Endodermal cell (in vitro differentiated cells): ENCODE measurements around the gene TMIE. TPM values are rescaled to one million over a fixed set of nuclear protein-coding genes. Genes with fewer than 3 reads are reported as not detected.
A peak's percentile ranks its signal among the peaks of the same experiment; 100 is the strongest.

Experiments used
- DNase-seq: peaks from one replicate; pipeline ENCODE4 v3.0.0-alpha.2; 2017
- H3K27ac ChIP-seq: 2 replicates; pipeline ENCODE4 v1.5.1; 2013; ENCODE audit warnings: mild to moderate bottlenecking, low read depth, low read length, moderate library complexity
- H3K27me3 ChIP-seq: 2 replicates; pipeline ENCODE4 v1.6.1; 2013; ENCODE audit warnings: mild to moderate bottlenecking, low read length, moderate library complexity; ENCODE audit not compliant: insufficient read depth, control insufficient read depth, poor library complexity, severe bottlenecking
- H3K36me3 ChIP-seq: 2 replicates; pipeline ENCODE4 v1.7.0; 2013; ENCODE audit warnings: mild to moderate bottlenecking, low read length, moderate library complexity; ENCODE audit not compliant: control insufficient read depth, insufficient read depth
- H3K4me1 ChIP-seq: one replicate; pipeline ENCODE4 v1.7.0; 2013; ENCODE audit warnings: low read length; ENCODE audit not compliant: control insufficient read depth, insufficient read depth
- H3K4me3 ChIP-seq: 2 replicates; pipeline ENCODE4 v1.5.1; 2013; ENCODE audit warnings: mild to moderate bottlenecking, low read length, moderate library complexity
- H3K9ac ChIP-seq: 2 replicates; pipeline ENCODE4 v1.6.1; 2013; ENCODE audit warnings: mild to moderate bottlenecking, low read length, moderate library complexity; ENCODE audit not compliant: poor library complexity, severe bottlenecking; ENCODE audit errors: extremely low read depth
- H3K9me3 ChIP-seq: 2 replicates; pipeline ENCODE4 v1.6.1; 2013; ENCODE audit warnings: mild to moderate bottlenecking, low read length, moderate library complexity; ENCODE audit not compliant: control insufficient read depth
- H3K27ac Mint-ChIP-seq: 2 replicates; pipeline ENCODE4 v1.8.0; 2020; ENCODE audit warnings: mixed read lengths
- H3K27me3 Mint-ChIP-seq: 2 replicates; pipeline ENCODE4 v1.8.0; 2021; ENCODE audit warnings: mild to moderate bottlenecking, mixed read lengths; ENCODE audit not compliant: insufficient read depth
- H3K36me3 Mint-ChIP-seq: 2 replicates; pipeline ENCODE4 v1.8.0; 2020; ENCODE audit warnings: low read depth, mixed read lengths
- H3K4me1 Mint-ChIP-seq: 2 replicates; pipeline ENCODE4 v1.8.0; 2020; ENCODE audit warnings: mixed read lengths
- H3K4me3 Mint-ChIP-seq: 2 replicates; pipeline ENCODE4 v1.8.0; 2020; ENCODE audit warnings: mild to moderate bottlenecking, moderate library complexity, mixed read lengths
- H3K9me3 Mint-ChIP-seq: 2 replicates; pipeline ENCODE4 v1.8.0; 2020; ENCODE audit warnings: mild to moderate bottlenecking, mixed read lengths
- CTCF ChIP-seq: fragments of 200-600 bp; sonication (generic); conservative IDR thresholded peaks from 2 replicates; pipeline ENCODE4 v1.5.0; 2021; ENCODE audit warnings: antibody characterized with exemption, mild to moderate bottlenecking
- whole genome bisulfite sequencing, 2 experiments: methylation state at CpG; one replicate each; pipeline versions ENCODE4 v1.1.5 to v1.1.7; 2013; ENCODE audit warnings: missing lambda C conversion rate in 2 of 2, mixed read lengths in 1 of 2; ENCODE audit not compliant: insufficient coverage in 1 of 2, insufficient read length in 1 of 2; 5-methylcytosine and 5-hydroxymethylcytosine counted together
- total RNA-seq, 2 donors: library from RNA; stranded (reverse); fragmentation: NEBNext Ultra II Directional in 1 of 2; extraction: Animal tissue kit (Norgen Biotek cat#: 25700) in 1 of 2; gene quantifications; 2 replicates in 1 of 2; 3 replicates in 1 of 2; pipeline ENCODE4 v1.2.1, GENCODE V29; 2021

TMIE gene
- total RNA-seq, 2 donors from 2014 or later: 1.0 to 1.1 TPM

DNA sequence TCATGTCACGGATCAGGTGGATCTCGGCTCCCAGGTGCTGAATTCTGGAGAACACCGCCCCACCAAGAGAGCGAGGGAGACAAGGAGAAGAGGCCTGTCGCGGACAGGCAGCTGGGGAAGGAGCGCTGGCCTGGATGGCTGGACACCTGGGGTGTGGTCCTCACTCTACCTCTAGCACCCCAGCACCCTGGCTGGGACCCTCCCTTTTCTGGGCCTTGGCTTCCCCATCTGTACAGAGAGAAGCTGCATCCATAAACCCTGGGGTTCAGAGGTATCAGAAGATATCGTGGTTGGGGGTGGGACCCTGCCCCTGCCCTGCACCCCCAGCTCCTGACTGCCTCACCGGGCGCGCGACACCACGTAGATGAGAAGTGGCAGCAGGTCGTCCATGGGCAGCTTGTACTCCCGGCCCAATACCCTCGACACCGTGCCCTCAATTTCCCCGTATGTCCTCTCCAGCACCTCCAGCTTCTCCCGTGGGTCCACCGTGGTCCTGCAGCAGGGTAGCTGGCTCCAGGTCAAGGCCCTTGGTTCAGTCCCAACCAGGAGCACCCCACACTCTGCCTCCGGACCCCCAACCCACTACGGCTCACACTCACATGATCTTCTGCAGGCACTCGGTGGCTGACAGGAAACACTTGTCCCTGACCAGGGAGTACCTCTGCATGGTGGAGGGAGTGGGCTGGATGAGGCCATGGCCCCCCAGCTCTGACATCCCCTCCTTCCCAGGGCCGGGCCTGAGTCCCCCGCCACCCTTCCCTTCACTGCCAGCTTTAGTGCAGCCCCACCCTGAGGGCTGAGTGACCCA, 29.4 kb upstream of the TMIE start:
- Mint-ChIP-seq H3K4me1 (no peaks in the 10 kb centered on the region), H3K27ac (no peak overlapping the region), H3K9me3 (no peaks in the 10 kb centered on the region), H3K27me3 (no peaks in the 10 kb centered on the region), H3K36me3 (peaks cover 3% of the 10 kb centered on the region), H3K4me3 (no peak overlapping the region)
- H3K36me3 ChIP-seq: no peaks in the 10 kb centered on the region
- H3K9ac ChIP-seq: no peak overlapping the region
- H3K9me3 ChIP-seq: no peaks in the 10 kb centered on the region
- TF ChIP-seq CTCF: no peak
- no peak overlapping the region for H3K4me3 ChIP-seq
- WGBS, 2 experiments: 93 to 98% methylated on average over 9 to 25 of the region's 25 CpGs
- no peak overlapping the region for H3K27ac ChIP-seq
- H3K4me1 ChIP-seq: no peaks in the 10 kb centered on the region
- DNase-seq: peak; percentile 34
- no peaks in the 10 kb centered on the region for H3K27me3 ChIP-seq

DNA sequence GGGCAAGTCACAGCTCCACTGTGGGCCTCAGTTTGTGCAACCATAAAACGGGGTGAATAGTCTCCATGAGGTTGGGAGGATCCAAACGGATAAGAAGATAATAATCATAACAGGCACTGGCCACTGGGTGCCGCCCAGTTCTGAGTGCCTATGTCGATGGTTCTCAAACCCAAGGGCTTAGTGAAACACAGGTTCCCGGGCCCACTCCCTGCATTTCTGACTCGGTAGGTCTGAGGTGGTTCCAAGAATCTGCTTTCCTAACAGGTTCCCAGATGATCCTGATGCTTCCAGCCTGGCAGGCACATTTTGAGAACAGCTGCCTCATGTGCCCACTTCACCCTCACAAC, 28.9 kb upstream of the TMIE start:
- H3K9ac ChIP-seq: no peak overlapping the region
- no peak overlapping the region for H3K4me3 ChIP-seq
- H3K4me1 Mint-ChIP-seq: no peaks in the 10 kb centered on the region
- 92 to 95% methylated on average over 6 of the region's 6 CpGs for WGBS, 2 experiments
- peak; percentile 10 for DNase-seq
- no peaks in the 10 kb centered on the region for H3K27me3 Mint-ChIP-seq
- H3K9me3 Mint-ChIP-seq: no peaks in the 10 kb centered on the region
- H3K27ac ChIP-seq: no peak overlapping the region
- no peak overlapping the region for H3K27ac Mint-ChIP-seq
- no peaks in the 10 kb centered on the region for H3K4me1 ChIP-seq
- H3K27me3 ChIP-seq: no peaks in the 10 kb centered on the region
- H3K4me3 Mint-ChIP-seq: no peak overlapping the region
- peaks cover 3% of the 10 kb centered on the region for H3K36me3 Mint-ChIP-seq
- H3K36me3 ChIP-seq: no peaks in the 10 kb centered on the region
- TF ChIP-seq CTCF: no peak
- H3K9me3 ChIP-seq: no peaks in the 10 kb centered on the region

DNA sequence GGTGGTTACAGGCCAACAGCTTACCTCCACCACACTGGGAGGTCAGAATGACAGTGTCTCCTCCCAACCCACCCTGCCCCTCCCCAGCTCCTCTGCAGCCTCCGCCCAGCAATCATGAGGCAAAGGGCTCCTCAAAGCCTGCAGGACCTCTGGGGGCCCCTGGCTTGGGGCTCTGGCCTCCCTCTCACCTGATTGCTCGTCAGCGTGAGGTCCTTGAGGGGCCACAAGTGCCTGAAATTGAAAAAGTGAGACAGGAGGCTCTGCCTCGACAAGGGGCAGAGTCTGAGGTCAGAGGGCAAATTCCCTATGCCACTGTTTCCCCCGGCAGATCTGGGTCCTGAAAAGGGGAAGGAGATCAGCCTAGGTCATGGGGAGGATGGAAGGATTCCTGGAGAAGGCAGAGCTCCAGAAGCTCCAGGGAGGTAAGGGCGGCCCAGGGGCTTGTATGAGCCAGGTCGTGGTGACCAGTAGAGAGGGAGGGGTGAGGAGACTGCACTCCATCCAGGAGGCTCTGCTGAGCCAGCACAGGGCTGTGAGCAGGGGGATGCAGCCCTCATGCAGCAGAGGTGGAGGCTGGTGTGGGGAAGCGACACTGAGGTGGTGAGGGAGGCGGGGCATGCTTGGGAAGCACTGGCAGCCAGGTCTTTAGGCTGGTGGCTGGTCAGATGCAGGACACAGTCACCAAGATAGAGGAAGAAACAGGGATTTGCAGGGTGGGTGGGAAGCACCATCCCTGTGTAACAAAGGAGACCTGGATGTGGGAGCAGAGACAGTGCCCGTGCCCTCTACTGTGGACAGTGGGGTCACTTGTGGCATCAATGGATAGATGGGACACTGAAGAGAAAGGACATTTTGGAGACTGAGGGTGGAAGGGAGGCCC, 27.8 kb upstream of the TMIE start:
- 84 to 89% methylated on average over 6 to 10 of the region's 10 CpGs for WGBS, 2 experiments
- TF ChIP-seq CTCF: no peak
- peaks cover 3% of the 10 kb centered on the region for H3K36me3 Mint-ChIP-seq

More for the DNA sequence above, 27.8 kb upstream of the TMIE start:
- Mint-ChIP-seq H3K4me1 (no peaks in the 10 kb centered on the region), H3K4me3 (no peak overlapping the region), H3K27ac (peak overlapping the region; percentile 14), H3K27me3 (no peaks in the 10 kb centered on the region), H3K9me3 (no peaks in the 10 kb centered on the region)
- Histone ChIP-seq H3K9me3 (no peaks in the 10 kb centered on the region), H3K4me3 (no peak overlapping the region), H3K9ac (no peak overlapping the region), H3K27ac (no peak overlapping the region), H3K27me3 (no peaks in the 10 kb centered on the region), H3K4me1 (no peaks in the 10 kb centered on the region), H3K36me3 (no peaks in the 10 kb centered on the region)
- peak; percentile 40 for DNase-seq
